ENCODE data around the gene IL22. TPM values are rescaled to one million over a fixed set of nuclear protein-coding genes. Genes with fewer than 3 reads are reported as not detected.

IL22 gene
- total RNA-seq, 1 experiment from 2014 or later = not detected

DNA sequence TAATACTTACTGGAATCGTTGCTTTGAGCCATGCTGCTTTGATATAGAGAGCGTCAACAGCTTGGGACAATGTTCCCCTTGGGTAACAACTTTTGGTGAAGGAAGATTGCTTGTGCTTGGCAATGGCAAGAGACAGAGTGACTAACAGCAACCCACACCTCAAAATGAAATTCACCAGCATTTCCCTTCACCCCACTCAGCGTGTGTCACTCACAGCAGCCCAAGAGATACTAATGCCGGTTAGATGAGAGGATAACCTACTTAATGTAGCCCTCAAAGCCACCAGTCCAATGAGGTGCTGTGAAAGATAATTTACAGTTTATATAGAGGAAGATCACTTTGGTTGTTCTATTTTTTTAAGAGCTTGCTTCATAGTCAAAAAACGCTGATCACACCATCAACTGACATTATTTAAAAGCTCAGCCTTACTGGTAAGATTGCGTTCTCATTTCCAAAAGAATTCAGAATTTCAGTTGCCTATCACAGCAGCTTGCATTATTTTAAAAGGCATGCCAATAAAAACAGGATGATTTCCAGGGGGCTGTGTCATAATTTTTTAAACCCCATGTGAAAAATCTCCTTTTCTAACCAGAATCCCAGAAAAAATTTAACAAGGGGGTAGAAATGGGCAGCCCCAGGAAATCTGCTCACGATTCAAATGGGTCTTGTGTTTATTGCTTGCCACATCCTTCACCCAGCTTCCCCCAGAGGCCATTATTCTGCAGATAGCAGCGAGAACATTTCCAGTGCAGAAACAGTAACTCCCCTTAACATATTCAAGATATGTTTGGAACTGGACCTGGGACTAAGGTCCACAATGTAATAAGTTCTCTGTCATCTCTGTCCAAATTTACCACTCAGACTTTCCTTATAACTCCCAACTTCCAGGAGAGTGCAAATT, 27.6 kb downstream of the IL22 start, which contains the start of gene IL26:
Gene IL26 (minus strand): TSS at position 235 of the 901 bp plus-strand sequence. CDS start 54 bp downstream, at position 181.
- intact Hi-C loops (cut with micrococcal nuclease) = no loop called here
- RAD21 ChIA-PET (ENCODE audit: low non-redundant PET in 1 of 2, low total read pairs in 2 of 2, uncharacterized antibody in 2 of 2, unreplicated experiment in 2 of 2) = no interaction called here
- Histone ChIP-seq H2AFZ (ENCODE audit: low read depth, low read length, poor library complexity, severe bottlenecking) (no peak within 1 kb of the TSS), H3K4me1 (ENCODE audit: control insufficient read depth in 1 of 2, insufficient read depth in 2 of 2, low read length in 2 of 2) (peaks cover 0 to 8% of the 10 kb centered on the region in 2 experiments; a peak in 1 of 4 replicates), H3K9me2 (ENCODE audit: insufficient read depth) (no peaks in the 10 kb centered on the region), H4K20me1 (ENCODE audit: insufficient read depth) (no peaks in the 10 kb centered on the region), H3K27me3 (ENCODE audit: insufficient read depth, low read length) (no peaks in the 10 kb centered on the region), H3K4me3 (replicated peaks in 1 of 2; ENCODE audit: low read depth in 1 of 2, low read length in 2 of 2) (no peak within 1 kb of the TSS), H3K9ac (ENCODE audit: low read length) (no peak within 1 kb of the TSS), H3K27ac (ENCODE audit: low read depth, low read length) (no peak within 1 kb of the TSS), H3K36me3 (ENCODE audit: control insufficient read depth in 1 of 2, insufficient read depth in 2 of 2, low read length in 2 of 2) (no peaks in the 10 kb centered on the region), H3K4me2 (ENCODE audit: low read length) (no peak within 1 kb of the TSS), H3K79me2 (ENCODE audit: insufficient read depth, low read length) (no peaks in the 10 kb centered on the region), H3K9me3 (ENCODE audit: control insufficient read depth in 1 of 2, insufficient read depth in 1 of 2, low read depth in 1 of 2, low read length in 2 of 2) (no peaks in the 10 kb centered on the region)
- ATAC-seq (no peak), DNase-seq (ENCODE audit: low read depth, low spot score) (no peak)
- no peak for TF ChIP-seq SRF (IDR thresholded peaks at IDR 0.05; ENCODE audit: low read depth)
- TF ChIP-seq SIN3A (IDR thresholded peaks at IDR 0.05; ENCODE audit: low read depth) = no peak
- TF ChIP-seq YY1 (IDR thresholded peaks at IDR 0.05; ENCODE audit: extremely low read depth, insufficient replicate concordance, low read depth, low read length) = no peak
- TF ChIP-seq, protein P1, sequence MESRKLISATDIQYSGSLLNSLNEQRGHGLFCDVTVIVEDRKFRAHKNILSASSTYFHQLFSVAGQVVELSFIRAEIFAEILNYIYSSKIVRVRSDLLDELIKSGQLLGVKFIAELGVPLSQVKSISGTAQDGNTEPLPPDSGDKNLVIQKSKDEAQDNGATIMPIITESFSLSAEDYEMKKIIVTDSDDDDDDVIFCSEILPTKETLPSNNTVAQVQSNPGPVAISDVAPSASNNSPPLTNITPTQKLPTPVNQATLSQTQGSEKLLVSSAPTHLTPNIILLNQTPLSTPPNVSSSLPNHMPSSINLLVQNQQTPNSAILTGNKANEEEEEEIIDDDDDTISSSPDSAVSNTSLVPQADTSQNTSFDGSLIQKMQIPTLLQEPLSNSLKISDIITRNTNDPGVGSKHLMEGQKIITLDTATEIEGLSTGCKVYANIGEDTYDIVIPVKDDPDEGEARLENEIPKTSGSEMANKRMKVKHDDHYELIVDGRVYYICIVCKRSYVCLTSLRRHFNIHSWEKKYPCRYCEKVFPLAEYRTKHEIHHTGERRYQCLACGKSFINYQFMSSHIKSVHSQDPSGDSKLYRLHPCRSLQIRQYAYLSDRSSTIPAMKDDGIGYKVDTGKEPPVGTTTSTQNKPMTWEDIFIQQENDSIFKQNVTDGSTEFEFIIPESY (IDR thresholded peaks at IDR 0.05; ENCODE audit: extremely low read depth, insufficient replicate concordance, low read length) = no peak
- no peak for TF ChIP-seq ELF1 (IDR thresholded peaks at IDR 0.05; ENCODE audit: borderline replicate concordance, low read depth)
- TF ChIP-seq ZFX (IDR thresholded peaks at IDR 0.05) = no peak
- TF ChIP-seq, protein P2, sequence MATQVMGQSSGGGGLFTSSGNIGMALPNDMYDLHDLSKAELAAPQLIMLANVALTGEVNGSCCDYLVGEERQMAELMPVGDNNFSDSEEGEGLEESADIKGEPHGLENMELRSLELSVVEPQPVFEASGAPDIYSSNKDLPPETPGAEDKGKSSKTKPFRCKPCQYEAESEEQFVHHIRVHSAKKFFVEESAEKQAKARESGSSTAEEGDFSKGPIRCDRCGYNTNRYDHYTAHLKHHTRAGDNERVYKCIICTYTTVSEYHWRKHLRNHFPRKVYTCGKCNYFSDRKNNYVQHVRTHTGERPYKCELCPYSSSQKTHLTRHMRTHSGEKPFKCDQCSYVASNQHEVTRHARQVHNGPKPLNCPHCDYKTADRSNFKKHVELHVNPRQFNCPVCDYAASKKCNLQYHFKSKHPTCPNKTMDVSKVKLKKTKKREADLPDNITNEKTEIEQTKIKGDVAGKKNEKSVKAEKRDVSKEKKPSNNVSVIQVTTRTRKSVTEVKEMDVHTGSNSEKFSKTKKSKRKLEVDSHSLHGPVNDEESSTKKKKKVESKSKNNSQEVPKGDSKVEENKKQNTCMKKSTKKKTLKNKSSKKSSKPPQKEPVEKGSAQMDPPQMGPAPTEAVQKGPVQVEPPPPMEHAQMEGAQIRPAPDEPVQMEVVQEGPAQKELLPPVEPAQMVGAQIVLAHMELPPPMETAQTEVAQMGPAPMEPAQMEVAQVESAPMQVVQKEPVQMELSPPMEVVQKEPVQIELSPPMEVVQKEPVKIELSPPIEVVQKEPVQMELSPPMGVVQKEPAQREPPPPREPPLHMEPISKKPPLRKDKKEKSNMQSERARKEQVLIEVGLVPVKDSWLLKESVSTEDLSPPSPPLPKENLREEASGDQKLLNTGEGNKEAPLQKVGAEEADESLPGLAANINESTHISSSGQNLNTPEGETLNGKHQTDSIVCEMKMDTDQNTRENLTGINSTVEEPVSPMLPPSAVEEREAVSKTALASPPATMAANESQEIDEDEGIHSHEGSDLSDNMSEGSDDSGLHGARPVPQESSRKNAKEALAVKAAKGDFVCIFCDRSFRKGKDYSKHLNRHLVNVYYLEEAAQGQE (IDR thresholded peaks at IDR 0.05; ENCODE audit: low read depth) = no peak
- TF ChIP-seq EGR1 (IDR thresholded peaks at IDR 0.05; ENCODE audit: low read depth) = no peak
- TF ChIP-seq, protein P3, sequence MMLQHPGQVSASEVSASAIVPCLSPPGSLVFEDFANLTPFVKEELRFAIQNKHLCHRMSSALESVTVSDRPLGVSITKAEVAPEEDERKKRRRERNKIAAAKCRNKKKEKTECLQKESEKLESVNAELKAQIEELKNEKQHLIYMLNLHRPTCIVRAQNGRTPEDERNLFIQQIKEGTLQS (IDR thresholded peaks at IDR 0.05) = no peak
- no peak for TF ChIP-seq RAD21 (IDR thresholded peaks at IDR 0.05; ENCODE audit: low read depth)
- TF ChIP-seq EZH2 (IDR thresholded peaks at IDR 0.05) = no peak
- TF ChIP-seq JUND (IDR thresholded peaks at IDR 0.05) = no peak
- TF ChIP-seq SP1 (IDR thresholded peaks at IDR 0.05; ENCODE audit: low read depth) = no peak
- TF ChIP-seq ZNF274 (IDR thresholded peaks at IDR 0.05; ENCODE audit: low read depth, low read length) = no peak
- TF ChIP-seq FOSL1 (IDR thresholded peaks at IDR 0.05; ENCODE audit: low read depth) = no peak
- TF ChIP-seq, protein P4, sequence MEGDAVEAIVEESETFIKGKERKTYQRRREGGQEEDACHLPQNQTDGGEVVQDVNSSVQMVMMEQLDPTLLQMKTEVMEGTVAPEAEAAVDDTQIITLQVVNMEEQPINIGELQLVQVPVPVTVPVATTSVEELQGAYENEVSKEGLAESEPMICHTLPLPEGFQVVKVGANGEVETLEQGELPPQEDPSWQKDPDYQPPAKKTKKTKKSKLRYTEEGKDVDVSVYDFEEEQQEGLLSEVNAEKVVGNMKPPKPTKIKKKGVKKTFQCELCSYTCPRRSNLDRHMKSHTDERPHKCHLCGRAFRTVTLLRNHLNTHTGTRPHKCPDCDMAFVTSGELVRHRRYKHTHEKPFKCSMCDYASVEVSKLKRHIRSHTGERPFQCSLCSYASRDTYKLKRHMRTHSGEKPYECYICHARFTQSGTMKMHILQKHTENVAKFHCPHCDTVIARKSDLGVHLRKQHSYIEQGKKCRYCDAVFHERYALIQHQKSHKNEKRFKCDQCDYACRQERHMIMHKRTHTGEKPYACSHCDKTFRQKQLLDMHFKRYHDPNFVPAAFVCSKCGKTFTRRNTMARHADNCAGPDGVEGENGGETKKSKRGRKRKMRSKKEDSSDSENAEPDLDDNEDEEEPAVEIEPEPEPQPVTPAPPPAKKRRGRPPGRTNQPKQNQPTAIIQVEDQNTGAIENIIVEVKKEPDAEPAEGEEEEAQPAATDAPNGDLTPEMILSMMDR (IDR thresholded peaks at IDR 0.05 in 2 of 3, conservative IDR thresholded peaks at IDR 0.05 in 1 of 3; ENCODE audit: borderline replicate concordance in 1 of 3, insufficient read depth in 1 of 3, low read depth in 2 of 3, low read length in 2 of 3) = no peak
- TF ChIP-seq POLR2A (IDR thresholded peaks at IDR 0.05; ENCODE audit: borderline replicate concordance, extremely low read depth, insufficient read depth, insufficient read length) = no peak
- POLR2A ChIA-PET = no interaction called here
- CTCF ChIA-PET = no interaction called here
- BruUV-seq (replicated peaks) = no TSS peak
